Measurements from ENCODE around the gene METTL13. TPM values are rescaled to one million over a fixed set of nuclear protein-coding genes. Genes with fewer than 3 reads are reported as not detected.

Gene METTL13
- total RNA-seq, 1 experiment from 2014 or later, result 115 TPM

- peak overlapping the region; percentile 78 for H3K9ac ChIP-seq (ENCODE audit: low read length)
- H3K4me1 ChIP-seq (ENCODE audit: insufficient read depth, low read length), result peaks cover 40% of the 10 kb centered on the region
- ChIA-PET POLR2A (ENCODE audit: unreplicated experiment) (interaction anchor here (1.7 kb wide), 1 partner anchor 39 kb away, joined by 14 read pairs; the partner anchor contains the start of gene METTL13), CTCF (interaction anchor here (0.6 to 1.0 kb wide), 2 partner anchors 101 to 429 kb away, joined by 3 to 6 read pairs; no protein-coding TSS in a partner anchor)
- peak overlapping the region; percentile 75 for H3K4me3 ChIP-seq (ENCODE audit: low read length)
- peak overlapping the region; percentile 74 for H3K27ac ChIP-seq (ENCODE audit: low read length)
- peak overlapping the region; percentile 78 for H3K4me2 ChIP-seq (ENCODE audit: low read length)
- DNase-seq (peak; percentile 85), ATAC-seq (peak; percentile 62)
- H3F3A ChIP-seq (ENCODE audit: low read length, unreplicated experiment), result peaks cover 10% of the 10 kb centered on the region
- peak overlapping the region; percentile 95 for H2AFZ ChIP-seq (ENCODE audit: low read length)
- intact Hi-C loops (cut with micrococcal nuclease), result loop anchor here (1.0 kb wide), 3 partner anchors 39 to 241 kb away; partner anchors contain the start of gene METTL13
- no TSS peak for BruUV-seq (replicated peaks)
- H4K20me1 ChIP-seq (ENCODE audit: low read length), result no peaks in the 10 kb centered on the region
- peaks cover 29% of the 10 kb centered on the region for H3K79me2 ChIP-seq (ENCODE audit: low read length)
- no peaks in the 10 kb centered on the region for H3K9me2 ChIP-seq (replicated peaks; ENCODE audit: low read length)
- no peaks in the 10 kb centered on the region for H3K27me3 ChIP-seq (ENCODE audit: low read length)
- no peaks in the 10 kb centered on the region for H3K9me3 ChIP-seq (ENCODE audit: low read length)
- no peak for TF ChIP-seq CTCF (conservative IDR thresholded peaks at IDR 0.05; ENCODE audit: low read depth, low read length)
- TF ChIP-seq EZH2phosphoT487 (IDR thresholded peaks at IDR 0.05; ENCODE audit: borderline replicate concordance, low read length), result no peak
- no peak for TF ChIP-seq EZH2 (IDR thresholded peaks at IDR 0.05; ENCODE audit: low read length, unreplicated experiment)
- H3K36me3 ChIP-seq (ENCODE audit: low read depth, low read length), result peaks cover 2% of the 10 kb centered on the region; the same call in 1 of the 2 replicates
These were observed 38.9 kb upstream of the METTL13 start for GRCh38 chr1:171742577-171742922.

GRCh38 chr1:171743081-171743870 is 38.2 kb upstream of the METTL13 start:
- TF ChIP-seq CTCF (conservative IDR thresholded peaks at IDR 0.05; ENCODE audit: low read depth, low read length) (no peak), EZH2 (IDR thresholded peaks at IDR 0.05; ENCODE audit: low read length, unreplicated experiment) (no peak), EZH2phosphoT487 (IDR thresholded peaks at IDR 0.05; ENCODE audit: borderline replicate concordance, low read length) (no peak)
- POLR2A ChIA-PET (ENCODE audit: unreplicated experiment), result interaction anchor here (0.6 to 1.7 kb wide), 3 partner anchors 38 to 258 kb away, joined by 3 to 14 read pairs (median 4); partner anchors contain the start of gene METTL13
- intact Hi-C loops (cut with micrococcal nuclease), result no loop called here
- Histone ChIP-seq H3K4me3 (ENCODE audit: low read length) (peak overlapping the region; percentile 75), H3K79me2 (ENCODE audit: low read length) (peaks cover 29% of the 10 kb centered on the region), H3K9me2 (replicated peaks; ENCODE audit: low read length) (no peaks in the 10 kb centered on the region), H3K4me2 (ENCODE audit: low read length) (peak overlapping the region; percentile 78), H4K20me1 (ENCODE audit: low read length) (no peaks in the 10 kb centered on the region), H3K36me3 (ENCODE audit: low read depth, low read length) (no peaks in the 10 kb centered on the region), H2AFZ (ENCODE audit: low read length) (peak overlapping the region; percentile 95), H3K27ac (ENCODE audit: low read length) (peak overlapping the region; percentile 74), H3K9me3 (ENCODE audit: low read length) (no peaks in the 10 kb centered on the region), H3K27me3 (ENCODE audit: low read length) (no peaks in the 10 kb centered on the region), H3F3A (ENCODE audit: low read length, unreplicated experiment) (peaks cover 10% of the 10 kb centered on the region), H3K4me1 (ENCODE audit: insufficient read depth, low read length) (peaks cover 40% of the 10 kb centered on the region), H3K9ac (ENCODE audit: low read length) (peak overlapping the region; percentile 78)
- ATAC-seq (peak; percentile 17), DNase-seq (peak; percentile 98)
- no TSS peak for BruUV-seq (replicated peaks)
- CTCF ChIA-PET, result interaction anchor here (0.5 to 0.9 kb wide), 5 partner anchors 27 to 974 kb away, joined by 3 to 7 read pairs (median 5); no protein-coding TSS in a partner anchor
